GM19193 (cell line): ENCODE measurements around the gene ARF1.

Experiments
- POLR2A ChIP-seq: IDR thresholded peaks from 4 replicates; pipeline ENCODE4 v1.6.1; 2011; ENCODE audit not compliant: insufficient read depth, insufficient read length; ENCODE audit errors: extremely low read depth

Gene ARF1

DNA sequence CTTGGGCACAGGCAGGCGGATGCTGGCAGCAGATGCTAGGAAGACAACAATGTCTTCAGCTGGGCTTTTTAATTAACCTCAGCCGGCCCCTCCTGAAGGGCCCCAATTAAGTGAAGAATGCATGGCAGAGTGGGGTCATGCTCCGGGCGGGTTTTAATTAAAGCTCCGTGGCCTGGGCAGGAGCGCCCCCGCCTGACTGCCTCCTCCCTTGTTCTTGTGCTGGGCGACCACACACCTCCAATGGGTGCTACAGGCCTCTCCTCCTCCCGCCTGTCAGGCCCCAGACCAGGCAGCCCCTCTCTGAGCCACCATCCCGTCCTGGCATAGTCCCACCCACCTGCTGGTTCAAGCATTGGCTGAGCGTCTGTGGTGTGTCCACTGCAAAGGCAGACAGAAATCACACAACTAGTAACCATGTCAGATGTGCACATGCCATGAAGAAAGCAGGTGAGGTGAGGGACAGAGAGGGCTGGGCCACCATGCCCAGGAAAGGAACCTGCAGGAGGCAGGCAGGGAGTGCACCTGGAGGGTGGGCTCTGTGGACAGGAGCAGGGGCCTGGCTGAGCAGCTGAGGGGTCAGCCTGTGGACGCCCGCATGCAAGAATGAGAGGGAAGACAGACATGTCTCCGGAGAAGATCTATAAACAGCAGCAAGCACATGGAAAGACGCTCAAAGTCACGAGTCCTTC is 8.5 kb upstream of the ARF1 start:
- no peak for TF ChIP-seq POLR2A

- no peak for TF ChIP-seq POLR2A
Measured at GRCh38 chr1:228074954-228075730, 7.4 kb upstream of the ARF1 start.

- TF ChIP-seq POLR2A, result no peak
Measured at GRCh38 chr1:228075801-228076271, 6.7 kb upstream of the ARF1 start.

DNA sequence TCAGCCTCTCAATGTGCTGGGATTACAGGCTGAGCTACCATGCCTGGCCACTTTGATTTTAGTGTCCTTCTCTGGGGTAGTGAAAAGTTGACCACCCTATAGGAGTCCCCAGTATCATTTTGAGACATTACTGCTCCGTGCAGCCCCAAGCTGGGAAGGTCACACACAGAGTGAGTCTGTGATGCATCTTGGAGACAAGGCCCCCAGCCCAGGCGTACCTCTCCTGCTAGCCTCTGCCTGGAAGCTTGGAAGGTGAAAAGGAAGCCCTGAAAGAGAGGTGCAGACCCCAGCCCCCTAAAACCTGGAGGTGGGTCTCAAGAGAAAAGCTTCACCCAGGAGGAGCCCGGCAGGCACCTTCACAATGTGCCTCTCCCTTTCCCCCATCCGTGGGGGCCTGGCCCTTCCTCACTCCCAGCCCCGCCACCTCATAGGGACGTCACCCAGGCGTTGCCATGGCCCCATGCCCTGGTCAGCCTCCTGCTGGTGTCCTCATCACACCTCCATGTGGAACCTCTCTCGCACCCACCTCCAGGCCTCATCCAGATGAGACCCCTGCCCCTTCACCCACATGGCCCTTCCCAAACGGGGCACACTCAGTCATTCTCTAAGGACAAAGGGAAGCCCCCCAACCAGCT is 5.6 kb upstream of the ARF1 start:
- no peak for TF ChIP-seq POLR2A

DNA sequence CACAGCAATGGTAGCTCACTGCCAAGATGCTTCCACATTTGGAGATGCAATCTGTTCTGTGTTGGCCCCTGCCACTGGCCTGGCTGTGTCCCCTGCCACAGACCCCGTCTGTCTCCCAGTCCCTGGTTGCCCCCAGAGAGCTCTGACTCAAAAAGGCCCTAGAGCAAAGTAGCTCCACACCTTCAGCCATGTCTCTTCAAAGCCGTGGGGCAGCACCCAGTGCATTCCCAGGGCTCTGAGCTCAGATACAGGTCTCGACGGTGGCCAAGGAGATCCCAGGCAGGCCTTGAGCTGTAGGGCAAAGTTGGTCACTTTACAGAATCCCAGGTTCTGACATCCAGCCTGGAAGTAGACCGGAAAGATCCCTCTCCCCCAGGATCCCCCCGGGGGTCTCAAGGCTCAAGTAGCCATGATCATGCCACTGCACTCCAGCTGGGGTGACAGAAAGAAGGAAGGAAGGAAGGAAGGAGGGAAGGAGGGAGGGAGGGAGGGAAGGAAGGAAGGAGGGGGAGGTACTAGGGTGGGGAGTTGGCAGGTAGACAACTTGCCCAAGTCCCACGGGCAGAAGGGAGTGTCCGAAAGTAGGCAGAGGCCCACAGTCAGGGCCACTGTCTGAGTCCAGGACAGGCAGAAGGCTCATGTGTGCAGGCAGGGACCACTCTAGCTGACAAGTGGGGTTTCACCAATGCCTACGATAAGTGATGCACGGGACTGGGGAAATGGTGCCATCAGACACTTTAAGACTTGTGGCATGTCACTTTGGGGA is 4.8 kb upstream of the ARF1 start:
- TF ChIP-seq POLR2A, result no peak

GRCh38 chr1:228079013-228079412 is 3.5 kb upstream of the ARF1 start:
- no peak for TF ChIP-seq POLR2A

DNA sequence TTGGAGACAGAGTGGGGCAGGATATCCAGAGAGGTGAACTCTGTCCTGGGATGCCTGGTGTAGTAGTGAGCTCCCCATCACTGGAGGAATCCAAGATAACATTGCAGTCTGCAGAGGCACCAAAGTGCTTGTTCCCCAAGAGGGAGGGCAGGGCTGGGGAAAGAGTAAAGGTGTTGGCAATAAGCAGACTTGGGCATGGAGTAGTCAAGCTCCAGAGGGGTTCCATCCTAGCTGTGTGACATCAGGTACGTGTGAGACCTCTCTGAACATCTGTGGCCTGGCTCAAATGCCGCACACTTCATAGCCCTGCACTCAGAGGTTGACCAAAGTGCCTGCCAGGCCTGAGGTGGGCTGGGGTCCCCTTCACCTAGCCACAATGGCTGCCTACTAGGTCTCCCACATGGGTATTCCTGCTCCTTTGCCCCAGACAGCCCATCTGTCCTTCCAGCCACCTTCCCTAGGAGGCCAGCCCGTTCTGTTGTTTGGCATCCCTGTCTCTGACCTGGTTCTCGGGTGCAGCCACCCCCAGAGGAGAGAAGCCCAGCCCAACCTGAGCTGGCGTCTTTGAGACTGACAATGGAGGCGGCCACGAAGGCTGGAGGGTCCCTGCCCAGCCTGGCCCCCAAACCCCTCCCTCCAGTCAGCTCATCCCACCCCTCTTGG is 2.8 kb upstream of the ARF1 start:
- TF ChIP-seq POLR2A, result no peak

DNA sequence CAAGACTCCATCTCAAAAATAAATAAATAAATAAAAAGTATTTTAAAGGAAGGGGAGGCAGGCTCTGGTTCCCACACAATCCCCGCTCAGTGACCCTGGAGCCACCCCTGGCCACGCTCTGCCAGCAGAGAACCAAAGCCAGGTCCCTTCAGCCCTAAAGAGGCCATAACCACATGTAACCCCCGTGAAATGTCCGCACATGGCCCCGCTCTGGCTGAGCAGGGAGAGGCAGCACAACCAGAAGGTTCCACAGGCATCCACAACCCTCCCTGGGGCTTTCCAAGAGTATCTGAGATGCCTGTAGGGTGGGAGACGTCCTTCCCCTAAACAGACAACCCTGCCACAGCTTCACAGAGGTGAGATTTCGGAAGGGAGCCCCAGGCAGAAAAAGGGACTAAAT is 1.4 kb upstream of the ARF1 start:
- TF ChIP-seq POLR2A, result no peak

- no peak for TF ChIP-seq POLR2A
Measured at GRCh38 chr1:228081578-228082213, 812 bp upstream of the ARF1 start.

DNA sequence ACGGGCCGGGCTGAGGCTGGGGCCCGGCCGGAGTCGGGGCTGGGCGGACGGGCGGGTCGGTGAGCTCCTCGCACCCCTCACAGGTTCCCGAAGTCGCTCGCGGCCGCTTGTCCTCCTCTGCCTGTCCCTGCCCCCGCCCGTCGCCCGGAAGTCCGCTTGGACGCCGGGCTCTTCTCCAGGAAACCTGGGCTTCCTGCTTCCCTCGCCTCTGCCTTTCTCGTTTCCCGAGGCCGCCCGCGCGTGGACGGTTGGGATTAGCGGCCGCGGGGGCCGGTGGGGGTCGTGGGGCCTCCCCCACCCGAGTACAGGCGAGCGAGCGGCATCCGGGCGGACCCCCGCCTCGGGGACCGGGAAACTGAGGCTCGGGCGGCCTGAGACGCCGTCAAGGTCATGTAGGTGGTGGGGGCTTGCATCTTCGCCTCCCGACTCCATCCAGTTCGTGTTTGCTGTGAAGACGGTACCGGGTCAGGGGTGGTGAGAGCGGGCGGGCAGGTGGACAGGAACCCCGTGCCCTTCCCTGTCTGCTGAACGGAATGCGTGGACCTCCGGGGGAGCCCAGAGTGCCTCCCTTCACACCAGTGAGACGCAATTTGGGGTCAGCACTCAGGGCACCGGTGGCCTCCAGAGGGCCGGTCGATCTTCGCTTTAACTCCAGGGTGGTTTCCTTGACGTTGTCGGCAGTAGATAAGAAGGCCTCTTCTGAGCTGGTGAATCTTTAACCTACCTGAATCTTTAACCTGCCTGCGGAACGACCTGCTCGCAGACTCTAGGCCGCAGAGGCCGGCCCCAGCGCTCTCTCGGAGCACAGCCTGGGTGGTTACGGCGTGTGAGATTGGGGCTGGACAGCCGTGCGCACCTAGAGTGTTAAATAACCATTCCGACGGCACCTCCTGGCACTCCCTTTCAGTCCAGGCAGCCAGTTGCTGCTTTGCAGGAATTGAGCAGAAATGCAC is 686 bp downstream of the ARF1 start:
- TF ChIP-seq POLR2A, result no peak

DNA sequence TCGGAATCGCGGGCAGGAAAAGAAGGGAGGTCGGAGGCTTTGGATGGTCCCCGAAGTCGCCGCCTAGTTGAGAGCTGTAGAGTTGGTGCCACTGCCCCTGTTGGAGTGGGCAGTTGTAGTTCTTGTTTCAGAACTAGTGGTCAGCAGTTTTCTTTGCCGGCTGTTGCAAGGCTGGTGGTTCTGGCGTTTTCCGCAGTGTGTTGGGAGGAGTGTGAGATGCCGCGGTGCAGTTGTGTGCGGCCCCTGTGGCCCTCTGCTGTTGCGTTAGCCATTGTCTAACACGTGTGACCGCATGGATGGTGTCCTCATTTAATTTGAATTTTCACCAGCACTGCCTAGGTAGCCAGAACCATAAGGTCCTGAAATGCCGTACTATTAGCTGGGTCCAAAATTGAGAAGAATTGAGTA is 1.4 kb downstream of the ARF1 start:
- no peak for TF ChIP-seq POLR2A

- TF ChIP-seq POLR2A, result no peak
Measured at GRCh38 chr1:228084325-228084724, 1.8 kb downstream of the ARF1 start.

GRCh38 chr1:228084797-228085196 is 2.3 kb downstream of the ARF1 start:
- no peak for TF ChIP-seq POLR2A
